Cardiac muscle cell (in vitro differentiated cells and primary cell): ENCODE measurements around the gene PYGB. TPM values are rescaled to one million over a fixed set of nuclear protein-coding genes. Genes with fewer than 3 reads are reported as not detected.

Experiments used
- DNase-seq, 2 donors: peaks; one replicate each; pipeline versions ENCODE4 v3.0.0 to v3.0.0-alpha.2; 2010 to 2017; ENCODE audit warnings: low read depth in 1 of 2, low spot score in 1 of 2
- H3K27ac ChIP-seq: fragments of 200-600 bp; sonication (generic); 2 replicates; pipeline ENCODE4 v1.5.1; 2016
- H3K27me3 ChIP-seq: fragments of 200-600 bp; sonication (generic); 2 replicates; pipeline ENCODE4 v1.6.0; 2016; ENCODE audit warnings: control low read depth
- H3K36me3 ChIP-seq: fragments of 200-600 bp; sonication (generic); 2 replicates; pipeline ENCODE4 v1.5.1; 2016; ENCODE audit warnings: control low read depth
- H3K4me1 ChIP-seq: fragments of 200-600 bp; sonication (generic); 2 replicates; pipeline ENCODE4 v1.8.1; 2017; ENCODE audit warnings: low read depth, mild to moderate bottlenecking, mixed run types
- H3K4me3 ChIP-seq: fragments of 200-600 bp; sonication (generic); 2 replicates; pipeline ENCODE4 v1.5.1; 2016; ENCODE audit warnings: mild to moderate bottlenecking
- H3K9me3 ChIP-seq: fragments of 200-600 bp; sonication (generic); 2 replicates; pipeline ENCODE4 v1.5.1; 2017; ENCODE audit warnings: low read depth, mild to moderate bottlenecking, control low read depth
- CTCF ChIP-seq: IDR thresholded peaks from 2 replicates; pipeline ENCODE4 v1.5.1; 2012; ENCODE audit warnings: low read depth, mild to moderate bottlenecking, low read length
- polyA plus RNA-seq: library from polyadenylated mRNA; unstranded; fragments of >200 nt; fragmentation: Nextera tagmentation; extraction: Ambion mirVana; gene quantifications from 2 replicates; pipeline ENCODE4 v1.2.1, GENCODE V29; 2016
- total RNA-seq: library from RNA; depleted of rRNA; stranded (reverse); fragments of >200 nt; gene quantifications from 2 replicates; pipeline ENCODE4 v1.2.3, GENCODE V29; 2016

Gene PYGB
- total and polyA plus RNA-seq, 2 experiments from 2014 or later, result 192 to 243 TPM

DNA sequence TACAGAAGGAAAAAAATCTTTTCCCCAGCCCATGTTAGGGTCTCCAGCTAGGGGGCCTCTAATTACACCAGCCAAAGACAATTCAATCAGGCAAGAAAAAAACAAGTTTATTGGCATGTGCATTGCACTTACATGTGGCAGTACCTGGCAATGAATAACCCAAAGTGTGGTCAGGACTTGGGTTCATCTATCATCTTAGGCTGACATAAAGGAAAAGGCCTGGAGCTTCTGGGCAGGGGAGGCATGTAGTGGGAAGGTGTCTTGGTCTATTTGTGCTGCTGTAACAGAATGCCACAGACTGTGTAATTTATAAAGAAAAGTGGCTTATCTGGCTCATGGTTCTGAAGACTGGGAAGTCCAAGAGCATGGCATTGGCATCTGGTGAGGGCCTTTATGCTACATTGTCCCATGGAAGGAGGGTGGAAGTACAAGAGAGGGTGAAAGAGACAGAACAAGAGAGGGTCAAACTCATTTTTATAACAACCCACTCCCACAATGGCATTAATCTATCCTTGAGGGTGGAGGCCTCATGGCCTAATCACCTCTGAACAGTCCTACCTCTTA lies 4.4 kb upstream of the PYGB start:
- no peak overlapping the region for H3K27ac ChIP-seq
- H3K4me1 ChIP-seq, result peaks cover 23% of the 10 kb centered on the region
- H3K36me3 ChIP-seq, result no peaks in the 10 kb centered on the region
- no peak for DNase-seq
- no peak for TF ChIP-seq CTCF
- H3K4me3 ChIP-seq, result no peak overlapping the region
- no peaks in the 10 kb centered on the region for H3K9me3 ChIP-seq
- no peaks in the 10 kb centered on the region for H3K27me3 ChIP-seq

DNA sequence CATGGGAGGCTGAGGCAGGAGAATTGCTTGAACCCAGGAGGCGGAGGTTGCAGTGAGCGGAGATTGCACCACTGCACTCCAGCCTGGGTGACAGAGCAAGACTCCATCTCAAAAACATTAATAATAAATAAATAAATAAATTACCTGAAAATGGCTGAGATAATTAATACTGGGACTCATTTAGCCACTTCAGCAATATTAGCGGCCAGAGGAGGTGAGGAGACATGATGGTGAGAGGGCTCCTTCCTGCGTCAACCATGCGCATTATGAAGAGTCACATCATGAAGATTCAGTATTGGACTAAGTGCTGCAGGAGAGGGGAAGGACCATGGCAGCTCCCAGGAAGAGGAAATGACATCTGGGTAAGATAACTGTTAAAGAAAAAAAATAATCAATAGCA lies 2.9 kb upstream of the PYGB start:
- Histone ChIP-seq H3K4me1 (peaks cover 32% of the 10 kb centered on the region), H3K36me3 (no peaks in the 10 kb centered on the region), H3K4me3 (no peak overlapping the region), H3K9me3 (no peaks in the 10 kb centered on the region), H3K27me3 (no peaks in the 10 kb centered on the region), H3K27ac (no peak overlapping the region)
- TF ChIP-seq CTCF, result no peak
- no peak for DNase-seq

DNA sequence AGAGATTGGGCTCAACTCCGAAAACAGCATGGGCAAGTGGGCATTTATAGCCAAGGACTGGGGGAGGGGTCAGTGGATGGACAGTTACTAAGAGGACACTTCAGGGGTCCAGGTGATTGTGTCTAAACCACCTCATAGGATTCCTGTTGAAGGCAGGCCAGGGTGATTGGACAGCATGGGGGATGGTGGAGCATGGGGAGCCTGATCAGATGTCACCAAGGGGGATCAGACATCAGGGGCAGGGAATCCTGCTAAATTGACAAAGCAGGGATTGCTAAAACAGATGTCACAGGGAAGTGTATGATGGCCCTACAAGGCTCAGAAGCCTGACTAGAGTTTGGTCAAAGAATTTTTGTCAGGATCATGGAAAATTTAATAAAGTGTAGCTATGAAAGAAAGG lies 2.4 kb upstream of the PYGB start:
- H3K9me3 ChIP-seq, result no peaks in the 10 kb centered on the region
- no peaks in the 10 kb centered on the region for H3K27me3 ChIP-seq
- H3K36me3 ChIP-seq, result no peaks in the 10 kb centered on the region
- peak in 1 of 2 donors; percentile 62 for DNase-seq
- TF ChIP-seq CTCF, result no peak
- H3K27ac ChIP-seq, result no peak overlapping the region
- peaks cover 36% of the 10 kb centered on the region for H3K4me1 ChIP-seq
- no peak overlapping the region for H3K4me3 ChIP-seq

DNA sequence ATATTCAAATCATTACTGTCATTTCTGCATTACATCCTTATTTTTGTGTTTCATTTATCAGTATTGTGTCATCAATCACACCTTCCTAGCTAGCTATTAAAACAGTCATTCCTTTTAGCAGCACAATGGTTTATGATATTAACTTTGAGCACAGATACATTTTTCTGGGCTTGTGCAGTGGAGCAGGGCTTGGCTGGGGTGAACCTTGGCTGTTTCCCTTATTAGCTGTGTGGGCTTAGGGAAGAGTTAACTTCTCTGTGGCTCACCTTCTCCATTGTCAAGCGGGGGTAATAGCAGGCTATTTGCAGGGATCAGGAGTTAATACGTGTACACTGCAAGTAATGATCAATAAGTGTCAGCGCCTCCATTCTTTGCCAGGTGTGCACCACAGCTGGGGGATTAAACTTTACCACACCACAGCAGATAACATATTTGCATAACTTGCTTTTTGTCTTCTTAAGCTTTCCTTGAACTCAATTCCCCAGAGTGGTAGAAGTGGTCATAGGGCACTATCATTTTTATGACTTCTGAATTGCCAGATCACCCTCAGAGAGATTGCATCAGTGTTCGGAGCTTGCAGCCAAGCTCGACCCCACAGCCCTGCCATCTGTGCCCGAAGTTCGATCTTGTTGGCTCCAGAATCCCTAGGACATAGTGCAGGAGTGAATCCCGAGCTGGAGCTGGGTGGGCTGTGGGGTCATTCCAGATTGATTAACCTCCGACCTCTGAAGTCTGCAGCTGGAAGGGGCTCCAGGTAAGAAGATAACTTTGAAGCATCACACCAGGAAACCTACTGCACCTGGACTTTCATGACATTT lies 1.5 kb upstream of the PYGB start:
- Histone ChIP-seq H3K36me3 (no peaks in the 10 kb centered on the region), H3K27me3 (no peaks in the 10 kb centered on the region), H3K4me1 (peaks cover 43% of the 10 kb centered on the region), H3K4me3 (no peak overlapping the region), H3K9me3 (no peaks in the 10 kb centered on the region), H3K27ac (peak overlapping the region; percentile 97)
- no peak for DNase-seq
- TF ChIP-seq CTCF, result no peak

DNA sequence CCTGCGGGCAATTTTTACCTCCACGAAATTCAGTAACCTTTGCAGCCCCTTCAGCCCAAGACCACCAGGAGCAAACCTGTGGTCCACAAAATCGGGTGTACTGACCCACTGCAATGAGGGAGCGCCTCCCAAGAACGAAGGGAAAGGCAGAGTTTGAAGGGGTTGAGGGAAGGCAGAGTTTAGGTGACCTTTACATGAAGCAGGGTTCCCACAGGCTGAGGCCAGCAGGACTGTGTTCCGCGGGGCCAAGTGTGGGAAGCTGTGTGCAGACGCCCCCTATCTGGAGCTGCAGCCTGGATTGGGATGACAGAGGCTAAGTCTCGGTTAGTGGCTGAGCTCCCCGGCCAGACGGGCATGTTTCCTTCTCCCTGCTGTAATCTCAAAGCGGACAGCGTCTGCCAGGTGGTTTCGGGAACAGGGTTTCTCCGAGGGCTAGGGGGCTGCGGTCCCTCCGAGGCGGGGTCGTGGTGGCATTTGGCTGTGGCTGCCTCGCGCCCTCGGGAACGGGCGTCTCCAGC lies 826 bp upstream of the PYGB start:
- H3K4me3 ChIP-seq, result peak overlapping the region; percentile 63
- H3K9me3 ChIP-seq, result no peaks in the 10 kb centered on the region

More for the DNA sequence above, 826 bp upstream of the PYGB start:
- Histone ChIP-seq H3K27ac (peak overlapping the region; percentile 97), H3K27me3 (no peaks in the 10 kb centered on the region), H3K36me3 (no peaks in the 10 kb centered on the region), H3K4me1 (peaks cover 48% of the 10 kb centered on the region)
- peak; percentile 68 to 81 for DNase-seq
- TF ChIP-seq CTCF, result peak; percentile 60
